H9 (cell line): Measurements from ENCODE around the gene EYA4. TPM values are rescaled to one million over a fixed set of nuclear protein-coding genes. Genes with fewer than 3 reads are reported as not detected.
A peak's percentile ranks its signal among the peaks of the same experiment; 100 is the strongest.

Experiments
- DNase-seq: peaks from one replicate; pipeline ENCODE4 v3.0.0-alpha.2; 2017
- H2AFZ ChIP-seq: one replicate; pipeline ENCODE4 v1.6.1; 2013; ENCODE audit warnings: mild to moderate bottlenecking, low read length, control low read depth, moderate library complexity
- H2AK5ac ChIP-seq: 2 replicates; pipeline ENCODE4 v1.6.1; 2013; ENCODE audit warnings: low read length, control low read depth, mixed read lengths; ENCODE audit not compliant: insufficient read length
- H2BK120ac ChIP-seq: one replicate; pipeline ENCODE4 v1.6.1; 2013; ENCODE audit warnings: low read depth, mild to moderate bottlenecking, low read length, control low read depth, inconsistent platforms; ENCODE audit not compliant: poor library complexity, severe bottlenecking
- H2BK12ac ChIP-seq: 2 replicates; pipeline ENCODE4 v1.6.1; 2013; ENCODE audit warnings: low read length, control low read depth, mixed read lengths, low read depth; ENCODE audit not compliant: insufficient read length
- H2BK15ac ChIP-seq: 2 replicates; pipeline ENCODE4 v1.6.1; 2013; ENCODE audit warnings: low read depth, low read length, control low read depth
- H2BK20ac ChIP-seq: one replicate; pipeline ENCODE4 v1.6.1; 2013; ENCODE audit warnings: low read depth, mild to moderate bottlenecking, low read length, control low read depth, inconsistent platforms; ENCODE audit not compliant: poor library complexity, severe bottlenecking
- H2BK5ac ChIP-seq: 2 replicates; pipeline ENCODE4 v1.6.1; 2013; ENCODE audit warnings: low read length, control low read depth, mixed read lengths; ENCODE audit not compliant: insufficient read length
- H3K14ac ChIP-seq: 2 replicates; pipeline ENCODE4 v1.6.1; 2013; ENCODE audit warnings: low read length, control low read depth; ENCODE audit not compliant: insufficient read depth
- H3K18ac ChIP-seq: 2 replicates; pipeline ENCODE4 v1.6.1; 2013; ENCODE audit warnings: low read depth, mild to moderate bottlenecking, mixed read lengths, low read length, control low read depth; ENCODE audit not compliant: insufficient read length
- H3K23ac ChIP-seq: 2 replicates; pipeline ENCODE4 v1.6.1; 2013; ENCODE audit warnings: low read length, control low read depth, mixed read lengths, low read depth; ENCODE audit not compliant: insufficient read length
- H3K23me2 ChIP-seq: 2 replicates; pipeline ENCODE4 v1.6.1; 2013; ENCODE audit warnings: low read depth, mild to moderate bottlenecking, mixed read lengths, low read length, control low read depth; ENCODE audit not compliant: insufficient read length, poor library complexity, severe bottlenecking
- H3K27ac ChIP-seq: 2 replicates; pipeline ENCODE4 v1.5.1; 2013; ENCODE audit warnings: low read length, control low read depth, mixed read lengths, low read depth; ENCODE audit not compliant: insufficient read length
- H3K27me3 ChIP-seq: 2 replicates; pipeline ENCODE4 v1.6.1; 2013; ENCODE audit warnings: low read length, control low read depth, inconsistent platforms; ENCODE audit not compliant: insufficient read depth
- H3K4ac ChIP-seq: 2 replicates; pipeline ENCODE4 v1.6.1; 2013; ENCODE audit warnings: low read depth, mild to moderate bottlenecking, control low read depth, inconsistent platforms, low read length, moderate library complexity
- H3K4me1 ChIP-seq: 2 replicates; pipeline ENCODE4 v1.6.1; 2013; ENCODE audit warnings: low read length, control low read depth, inconsistent platforms; ENCODE audit not compliant: insufficient read depth
- H3K4me2 ChIP-seq: 2 replicates; pipeline ENCODE4 v1.6.1; 2013; ENCODE audit warnings: low read length, control low read depth, mixed read lengths; ENCODE audit not compliant: insufficient read length, insufficient read depth
- H3K56ac ChIP-seq: 2 replicates; pipeline ENCODE4 v1.6.1; 2013; ENCODE audit warnings: low read depth, mild to moderate bottlenecking, mixed read lengths, low read length, control low read depth; ENCODE audit not compliant: insufficient read length
- H3K79me1 ChIP-seq: 2 replicates; pipeline ENCODE4 v1.6.1; 2013; ENCODE audit warnings: low read depth, mild to moderate bottlenecking, moderate library complexity, low read length, control low read depth, inconsistent platforms; ENCODE audit not compliant: insufficient read depth, poor library complexity, severe bottlenecking
- H3K79me2 ChIP-seq: 2 replicates; pipeline ENCODE4 v1.6.1; 2013; ENCODE audit warnings: low read length, control low read depth, inconsistent platforms; ENCODE audit not compliant: insufficient read depth
- H3K9ac ChIP-seq: 2 replicates; pipeline ENCODE4 v1.6.1; 2013; ENCODE audit warnings: low read length, control low read depth, mixed read lengths; ENCODE audit not compliant: insufficient read length; ENCODE audit errors: extremely low read depth
- H3K9me3 ChIP-seq: one replicate; pipeline ENCODE4 v1.6.1; 2013; ENCODE audit warnings: low read depth, low read length, inconsistent platforms; ENCODE audit not compliant: control insufficient read depth
- H3T11ph ChIP-seq: one replicate; pipeline ENCODE4 v1.6.1; 2013; ENCODE audit warnings: mild to moderate bottlenecking, low read length, control low read depth, inconsistent platforms
- H4K20me1 ChIP-seq: one replicate; pipeline ENCODE4 v1.6.1; 2013; ENCODE audit not compliant: control insufficient read depth, insufficient read length, insufficient read depth
- H4K5ac ChIP-seq: 2 replicates; pipeline ENCODE4 v1.6.1; 2013; ENCODE audit warnings: low read depth, mild to moderate bottlenecking, mixed read lengths, low read length, control low read depth; ENCODE audit not compliant: insufficient read length
- H4K8ac ChIP-seq: replicated peaks from 2 replicates; pipeline ENCODE4 v1.6.1; 2013; ENCODE audit warnings: low read length, control low read depth, mixed read lengths, low read depth; ENCODE audit not compliant: insufficient read length
- H4K91ac ChIP-seq: 2 replicates; pipeline ENCODE4 v1.6.1; 2013; ENCODE audit warnings: low read depth, mild to moderate bottlenecking, moderate library complexity, mixed read lengths, low read length, control low read depth; ENCODE audit not compliant: insufficient read length
- H3K27ac Mint-ChIP-seq, 3 experiments: 2 replicates in 2 of 3; 3 replicates in 1 of 3; pipeline ENCODE4 v1.8.0; 2020 to 2021; ENCODE audit warnings: mixed read lengths in 3 of 3, mild to moderate bottlenecking in 1 of 3, moderate library complexity in 1 of 3
- H3K27me3 Mint-ChIP-seq: 2 replicates; pipeline ENCODE4 v1.8.0; 2021; ENCODE audit warnings: low read depth, mild to moderate bottlenecking, moderate library complexity, mixed read lengths
- H3K36me3 Mint-ChIP-seq, 3 experiments: 2 replicates in 2 of 3; 3 replicates in 1 of 3; pipeline ENCODE4 v1.8.0; 2020 to 2021; ENCODE audit warnings: low read depth in 3 of 3, mixed read lengths in 3 of 3; ENCODE audit not compliant: insufficient read depth in 1 of 3
- H3K4me1 Mint-ChIP-seq, 2 experiments: 2 replicates each; pipeline ENCODE4 v1.8.0; 2020; ENCODE audit warnings: mixed read lengths in 2 of 2
- H3K4me3 Mint-ChIP-seq, 2 experiments: 2 replicates in 1 of 2; 3 replicates in 1 of 2; pipeline ENCODE4 v1.8.0; 2020 to 2021; ENCODE audit warnings: mild to moderate bottlenecking in 2 of 2, mixed read lengths in 2 of 2, moderate library complexity in 1 of 2
- H3K9me3 Mint-ChIP-seq, 2 experiments: 2 replicates in 1 of 2; 3 replicates in 1 of 2; pipeline ENCODE4 v1.8.0; 2020; ENCODE audit warnings: mild to moderate bottlenecking in 2 of 2, mixed read lengths in 2 of 2, moderate library complexity in 1 of 2
- CTCF ChIP-seq: fragments of 200-600 bp; sonication (generic); conservative IDR thresholded peaks from 3 replicates; pipeline ENCODE4 v1.8.0; 2021; ENCODE audit warnings: antibody characterized with exemption, mild to moderate bottlenecking
- WGBS: extraction: QIAGEN DNeasy Blood & Tissue Kit; methylation state at CpG from one replicate; pipeline ENCODE4 v1.1.7; 2013; ENCODE audit warnings: missing lambda C conversion rate, low lambda C conversion rate, mixed read lengths; ENCODE audit not compliant: insufficient read length; ENCODE audit errors: extremely low coverage; 5-methylcytosine and 5-hydroxymethylcytosine counted together
- long read RNA-seq: library from polyadenylated mRNA; unstranded; transcript quantifications from one replicate; pipeline ENCODE4 v2.0.0, GENCODE V29; 2020
- total RNA-seq: library from RNA; stranded (reverse); gene quantifications from 2 replicates; pipeline ENCODE4 v1.2.1, GENCODE V29; 2021

Gene EYA4
- 0.26 TPM in 1 of 2 replicates, not detected in the other for total RNA-seq
- long read RNA-seq = 0 reads

- Histone ChIP-seq H2BK5ac (no peak within 1 kb of the TSS), H3K56ac (no peak within 1 kb of the TSS), H3K27me3 (peaks cover 37% of the 10 kb centered on the region), H2AFZ (no peak within 1 kb of the TSS), H2BK20ac (no peak within 1 kb of the TSS), H3K79me2 (no peaks in the 10 kb centered on the region), H3K23me2 (peaks cover 28% of the 10 kb centered on the region), H4K8ac (no peak within 1 kb of the TSS), H3K9ac (no peak within 1 kb of the TSS), H2BK120ac (no peak within 1 kb of the TSS), H3K18ac (no peak within 1 kb of the TSS), H3T11ph (no peak within 1 kb of the TSS), H2BK12ac (no peak within 1 kb of the TSS), H3K27ac (no peak within 1 kb of the TSS), H3K4me1 (no peaks in the 10 kb centered on the region), H2AK5ac (no peak within 1 kb of the TSS), H3K14ac (no peak within 1 kb of the TSS; the same call in 1 of the 2 replicates), H3K23ac (no peak within 1 kb of the TSS), H3K79me1 (no peaks in the 10 kb centered on the region), H3K4ac (no peak within 1 kb of the TSS), H4K20me1 (no peaks in the 10 kb centered on the region), H2BK15ac (no peak within 1 kb of the TSS), H3K9me3 (no peaks in the 10 kb centered on the region), H3K4me2 (peak within 1 kb of the TSS; percentile 93), H4K5ac (no peak within 1 kb of the TSS), H4K91ac (no peak within 1 kb of the TSS)
- DNase-seq = peak; percentile 52
- TF ChIP-seq CTCF = no peak
- H3K4me1 Mint-ChIP-seq = peaks cover 20 to 28% of the 10 kb centered on the region in 2 experiments
- WGBS = no CpG with 5 or more reads among the region's 84 CpGs
- peak within 1 kb of the TSS; percentile 72 to 90 for H3K4me3 Mint-ChIP-seq
- no peaks in the 10 kb centered on the region for H3K9me3 Mint-ChIP-seq
- peaks cover 72% of the 10 kb centered on the region for H3K27me3 Mint-ChIP-seq
- H3K36me3 Mint-ChIP-seq = no peaks in the 10 kb centered on the region
- H3K27ac Mint-ChIP-seq = no peak within 1 kb of the TSS
These were observed at the start of gene EYA4 for GRCh38 chr6:133241086-133241900. EYA4 (plus strand) TSS chr6:133241357; CDS start chr6:133274781, 33,424 bp downstream.
